HG02759 (cell line): ENCODE data around the gene KLK5.
"Not testable (repeated sequence)": the region's sequence is repeated elsewhere in the genome, so short reads cannot be mapped to it uniquely, and the experiment has no call there.

Experiments
- ATAC-seq: cut with Tn5 transposase; IDR thresholded peaks from one replicate; pipeline ENCODE4 v1.9.1; 2021; ENCODE audit warnings: mild to moderate bottlenecking, moderate library complexity; ENCODE audit not compliant: unreplicated experiment

Gene KLK5

DNA sequence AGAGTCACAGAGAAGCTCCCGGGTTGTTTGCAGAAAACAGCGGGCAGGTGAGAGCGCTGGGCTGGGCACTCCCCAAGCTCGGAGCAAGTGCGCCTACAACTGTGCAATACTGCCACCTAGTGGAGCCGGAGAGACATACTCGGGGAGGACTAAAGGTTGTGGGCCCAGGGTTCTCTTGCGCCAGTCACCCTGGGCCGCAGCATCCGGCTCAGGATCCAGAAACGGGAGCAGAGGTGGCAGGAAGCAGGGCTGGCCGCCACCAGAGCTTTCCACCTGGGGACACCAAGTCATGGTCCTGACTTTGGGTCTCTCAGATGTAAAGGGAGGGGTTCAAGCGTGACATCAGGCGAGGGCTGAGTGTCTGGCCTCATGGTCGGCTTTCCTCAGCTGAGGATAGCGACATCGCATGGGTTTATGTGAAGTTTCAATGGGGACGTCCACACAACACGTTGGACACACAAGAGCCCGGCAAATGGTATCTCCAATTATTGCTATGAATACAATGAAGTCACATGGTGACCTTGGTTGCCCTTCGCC is 30.5 kb downstream of the KLK5 start:
- ATAC-seq, result peak; percentile 78

DNA sequence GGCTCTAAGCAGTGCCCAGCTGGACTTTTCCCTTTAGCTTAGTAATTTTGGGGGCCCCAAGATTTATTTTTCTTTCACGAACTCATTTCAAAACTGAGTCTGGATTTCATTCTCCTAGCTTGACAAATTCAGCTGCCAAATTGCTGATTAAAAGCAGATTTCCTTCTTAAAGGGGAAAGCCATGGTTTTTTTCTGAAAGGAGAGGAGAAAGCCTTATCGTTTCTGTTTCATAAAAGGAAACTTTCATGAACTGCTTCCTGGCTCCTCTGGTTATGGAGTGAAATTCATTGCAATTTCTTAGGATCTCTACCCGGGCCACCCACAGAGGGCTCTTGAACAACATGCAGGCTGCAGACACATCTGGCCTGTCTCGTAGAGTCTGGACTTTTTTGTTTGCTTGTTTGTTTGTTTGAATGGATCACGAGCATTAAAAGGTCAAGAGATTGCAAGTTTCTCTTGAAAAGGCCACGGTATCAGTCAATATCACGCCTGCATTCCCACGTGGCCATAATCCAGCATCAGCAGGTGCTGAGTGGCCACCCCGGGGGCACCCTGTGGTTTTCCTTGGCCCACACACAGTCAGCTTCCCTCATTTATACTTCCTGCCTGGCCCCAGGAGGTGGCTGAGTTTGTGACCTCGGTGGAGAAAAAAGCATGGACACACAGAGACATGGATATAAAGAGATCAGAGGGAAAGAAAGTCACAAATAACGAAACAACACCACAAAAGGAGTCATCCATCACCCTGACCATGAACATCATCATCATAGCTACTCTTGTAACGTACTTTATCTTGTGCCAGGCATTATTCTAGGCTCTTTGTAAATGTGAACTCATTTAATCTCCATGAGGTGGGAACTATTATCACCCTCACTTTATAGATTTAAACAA is 31.2 kb downstream of the KLK5 start:
- ATAC-seq, result peak; percentile 28

DNA sequence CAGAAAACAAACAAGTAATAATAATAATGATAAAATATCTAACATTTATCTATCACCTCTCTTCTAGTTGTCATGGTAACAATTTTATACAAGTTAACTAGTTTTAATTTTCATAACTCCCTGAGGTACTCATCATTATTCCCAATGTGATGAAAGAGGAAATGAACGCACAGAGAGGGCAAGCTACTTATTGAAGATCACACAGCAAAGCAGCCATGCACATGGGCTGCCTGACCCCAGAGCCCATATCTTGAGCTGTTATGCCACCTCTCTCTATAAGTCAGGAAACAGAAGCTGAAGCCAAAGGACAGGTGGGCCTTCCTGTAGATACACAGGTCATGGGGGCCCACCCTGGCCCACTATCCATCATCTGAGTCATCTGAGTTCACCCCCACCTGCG is 36.8 kb downstream of the KLK5 start:
- ATAC-seq, result no peak

DNA sequence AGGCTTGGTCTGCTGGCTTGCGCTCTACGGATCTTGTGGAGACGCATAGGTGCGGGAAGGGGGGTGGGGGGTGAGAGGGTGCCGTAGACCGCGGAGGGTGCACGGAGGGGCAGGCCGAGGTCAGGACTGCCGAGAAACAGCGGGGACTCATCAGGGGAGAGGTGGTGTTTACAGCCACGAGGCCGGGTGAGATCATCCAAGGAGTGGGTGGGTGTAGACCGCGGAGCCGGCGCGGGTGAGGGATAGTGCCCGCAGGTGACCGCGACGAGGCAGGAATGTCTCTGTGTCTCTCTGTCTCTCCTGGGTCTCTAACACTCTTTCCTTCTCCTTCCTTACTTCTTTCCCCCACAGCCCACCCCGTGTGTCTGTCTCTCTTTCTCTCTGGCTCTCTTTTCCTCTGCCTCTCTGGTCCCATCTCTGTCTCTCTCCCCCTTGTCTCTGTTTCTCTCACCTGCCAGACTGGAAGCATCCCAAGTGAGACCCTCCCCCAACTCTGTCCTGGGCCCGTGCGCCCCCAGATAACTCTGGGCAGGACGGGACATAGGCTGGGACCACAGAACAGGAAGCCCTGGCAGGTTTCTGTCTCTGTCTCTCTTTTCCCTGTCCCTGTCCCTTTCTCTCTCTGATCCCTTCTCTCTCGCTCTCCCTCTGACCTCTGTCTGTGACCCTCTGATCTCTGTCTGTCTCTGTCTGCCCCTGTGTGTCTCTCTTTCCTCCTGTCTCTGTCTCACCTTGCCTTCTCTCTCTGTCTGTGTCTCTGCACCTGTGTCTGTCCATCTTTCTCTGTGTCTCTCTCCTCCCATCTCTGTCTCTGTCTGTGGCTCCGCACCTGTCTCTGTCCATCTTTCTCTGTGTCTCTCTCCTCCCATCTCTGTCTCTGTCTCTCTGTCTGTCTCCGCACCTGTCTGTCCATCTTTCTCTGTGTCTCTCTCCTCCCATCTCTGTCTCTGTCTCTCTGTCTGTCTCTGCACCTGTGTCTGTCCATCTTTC is 39.8 kb downstream of the KLK5 start:
- no peak for ATAC-seq

DNA sequence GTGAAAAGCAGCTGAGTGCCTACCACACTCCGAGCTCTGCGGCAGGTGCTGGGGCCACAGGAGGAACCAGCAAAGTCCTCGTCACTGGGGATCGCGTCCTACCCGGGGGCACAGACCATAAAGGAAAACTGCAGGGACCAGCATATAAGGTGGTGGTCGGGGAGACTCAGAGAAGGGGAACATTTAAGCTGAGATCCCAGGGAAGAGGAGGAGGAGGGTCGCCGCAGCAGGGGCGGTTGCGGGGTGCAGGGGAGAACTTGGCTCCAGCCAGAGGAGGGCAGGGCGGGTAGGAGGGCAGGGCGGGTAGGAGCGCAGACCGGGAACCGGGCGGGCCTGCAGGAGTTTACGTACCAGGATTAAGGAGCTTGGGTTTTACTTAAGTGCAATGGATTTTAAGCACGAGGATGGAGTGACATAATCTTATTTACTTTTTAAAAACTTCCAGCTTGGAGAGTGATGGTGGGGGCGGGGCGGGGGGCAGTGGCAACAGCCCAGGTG is 40.7 kb downstream of the KLK5 start:
- ATAC-seq, result no peak

DNA sequence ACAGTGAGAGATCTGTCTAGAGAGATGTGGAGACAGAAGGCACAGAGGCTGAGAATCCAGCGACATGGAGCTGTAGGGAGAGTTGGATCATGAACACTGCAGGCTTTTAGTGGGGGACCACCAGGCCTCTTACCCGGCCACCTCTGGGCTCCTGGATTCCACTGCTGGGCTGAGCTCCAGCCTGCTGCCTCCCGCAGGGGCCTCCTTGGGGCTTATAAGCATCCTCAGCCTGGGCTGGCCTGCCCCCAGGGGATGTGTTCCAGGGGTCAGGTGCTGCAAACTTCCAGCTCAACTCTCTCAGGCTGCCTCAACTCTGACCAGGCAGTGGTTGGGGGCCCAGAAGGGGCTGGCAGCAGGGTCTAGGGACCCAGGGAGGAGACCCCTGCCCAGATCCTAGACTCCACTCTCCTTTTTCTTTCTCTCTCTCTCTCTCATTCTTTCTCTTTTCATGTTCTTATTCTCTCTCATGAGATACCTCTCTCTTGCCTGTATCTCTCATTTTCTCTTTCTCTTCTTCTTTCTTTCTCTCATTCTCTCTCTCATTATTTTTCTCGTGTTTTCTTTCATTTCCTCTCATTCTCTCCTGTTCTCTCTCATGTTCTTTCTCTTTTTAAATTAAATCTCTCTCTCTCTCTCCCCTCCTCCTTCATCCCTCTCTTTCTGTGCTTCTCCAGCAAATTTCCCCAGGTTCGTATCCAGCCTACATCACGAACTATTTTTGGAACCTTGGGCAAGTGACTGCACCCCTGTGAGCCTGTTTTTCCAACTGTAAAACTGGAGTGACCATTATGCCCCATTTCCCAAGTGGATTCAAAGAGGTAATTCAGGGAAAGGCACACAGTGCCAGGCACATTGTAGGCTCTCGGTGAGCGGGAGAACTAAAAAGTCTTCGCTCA is 41.4 kb downstream of the KLK5 start, which contains the start of gene KLK4:
Gene KLK4 (minus strand): TSS at position 190 of the 896 bp plus-strand sequence. CDS start 657 bp downstream, outside the sequence.
- ATAC-seq, result no peak

DNA sequence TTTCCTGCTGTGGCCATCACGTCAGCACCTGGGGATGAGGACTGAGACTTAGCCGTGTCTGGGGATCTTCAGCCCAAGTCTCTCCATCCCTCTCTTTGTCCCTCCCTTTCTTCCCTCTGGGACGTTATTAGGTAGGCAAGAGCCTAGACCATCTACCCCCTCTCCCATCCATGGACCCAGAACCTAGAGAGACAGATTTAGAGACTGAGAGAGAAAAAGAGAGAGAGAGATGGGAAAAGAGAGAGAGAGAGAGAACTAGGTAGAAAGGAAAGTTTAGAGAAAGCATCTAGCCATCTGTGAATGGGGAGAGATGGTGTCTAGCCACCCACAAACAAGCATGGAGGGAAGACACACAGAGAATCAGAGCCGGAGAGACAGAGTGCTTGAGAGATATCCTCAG is 42.1 kb downstream of the KLK5 start:
- no peak for ATAC-seq

DNA sequence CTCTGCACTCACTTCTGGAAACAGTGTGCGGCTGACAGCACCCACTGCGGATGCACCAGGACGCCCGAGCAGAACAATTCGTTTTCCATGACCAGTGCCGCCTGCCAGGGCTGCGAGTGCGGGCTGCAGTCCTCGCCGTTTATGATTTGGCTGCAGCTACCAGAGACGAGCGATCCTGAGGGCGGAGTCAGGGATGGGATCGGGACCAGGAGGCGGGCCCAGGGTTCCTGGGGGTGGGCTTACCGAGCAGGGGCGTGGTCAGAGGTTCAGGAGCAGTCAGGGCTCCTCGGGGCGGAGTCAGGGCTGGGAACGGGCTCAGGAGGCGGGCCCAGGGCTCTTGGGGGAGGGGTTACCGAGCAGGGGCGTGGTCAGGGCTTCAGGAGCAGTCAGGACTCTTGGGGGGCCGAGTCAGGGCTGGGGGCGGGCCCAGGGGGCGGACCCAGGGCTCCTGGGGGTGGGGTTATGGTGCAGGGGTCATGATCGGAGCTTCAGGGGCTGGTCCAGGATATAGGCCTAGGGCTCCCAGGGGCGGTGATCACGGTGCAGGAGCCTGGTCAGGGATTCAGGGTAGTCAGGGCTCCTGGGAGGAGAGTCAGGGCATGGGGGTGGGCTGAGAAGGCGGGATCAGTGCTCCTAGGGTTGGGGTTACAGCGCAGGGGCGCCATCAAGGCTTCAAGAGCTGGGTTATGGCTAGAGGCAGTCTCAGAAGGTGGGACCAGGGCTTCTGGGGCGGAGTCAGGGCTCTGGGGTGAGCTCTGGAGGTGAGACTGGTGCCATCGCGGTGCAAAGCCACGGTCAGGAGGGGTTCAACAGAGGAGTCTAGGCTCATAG is 43.4 kb downstream of the KLK5 start:
- no peak for ATAC-seq

DNA sequence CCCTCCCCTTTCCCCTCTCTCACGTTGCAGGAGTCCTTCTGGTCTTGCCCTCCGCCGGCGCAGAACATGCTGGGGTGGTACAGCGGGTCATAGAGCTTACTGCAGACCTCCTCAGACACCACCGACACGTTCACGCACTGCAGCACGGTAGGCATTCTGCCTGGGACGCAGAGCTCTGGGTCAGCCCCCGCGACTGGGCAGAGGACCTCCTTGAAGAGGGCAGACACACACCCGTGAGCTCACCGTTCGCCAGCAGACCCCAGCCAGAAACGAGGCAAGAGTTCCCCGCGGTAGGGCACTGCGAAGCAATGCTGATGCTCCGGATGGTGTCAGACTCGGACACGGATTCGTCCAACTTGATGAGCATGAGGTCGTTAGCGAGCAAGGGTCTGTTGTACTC is 44.5 kb downstream of the KLK5 start:
- ATAC-seq, result no peak

DNA sequence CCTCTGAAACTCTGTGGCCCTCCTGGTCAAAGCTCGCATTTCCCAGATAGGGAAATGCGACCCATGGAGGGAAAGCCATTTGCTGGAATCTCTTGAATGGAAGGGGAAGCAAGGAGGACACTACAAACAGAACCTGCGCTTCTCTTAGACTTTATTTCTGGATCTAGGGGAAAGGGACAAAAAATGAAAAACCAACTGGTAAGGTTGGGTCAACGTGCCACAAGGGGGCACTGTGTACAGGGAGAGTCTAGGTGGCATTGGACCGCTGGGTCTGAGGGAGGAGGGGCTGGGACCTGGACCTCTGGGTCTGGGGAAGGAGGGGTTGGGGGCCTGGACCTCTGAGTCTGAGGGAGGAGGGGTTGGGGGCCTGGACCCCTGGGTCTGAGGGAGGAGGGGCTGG is 46.6 kb downstream of the KLK5 start:
- no peak for ATAC-seq

DNA sequence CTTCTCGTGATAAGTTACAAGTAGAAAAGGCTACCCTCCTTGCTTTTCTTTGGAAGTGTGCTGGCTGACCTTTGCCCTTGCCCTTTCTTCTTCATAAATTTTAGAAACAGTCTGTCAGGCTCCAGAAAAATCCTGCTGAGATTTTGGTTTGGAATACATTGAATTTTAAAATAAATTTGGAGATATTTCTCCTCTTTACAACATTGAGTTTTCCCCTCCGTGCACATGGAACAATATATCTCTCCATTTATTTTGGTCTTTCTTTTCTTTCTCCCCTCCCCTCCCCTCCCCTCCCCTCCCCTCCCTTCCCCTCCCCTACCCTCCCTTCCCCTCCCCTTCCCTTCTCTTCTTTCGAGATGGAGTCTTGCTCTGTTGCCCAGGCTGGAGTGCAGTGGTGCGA is 50.2 kb downstream of the KLK5 start:
- ATAC-seq, result no peak

DNA sequence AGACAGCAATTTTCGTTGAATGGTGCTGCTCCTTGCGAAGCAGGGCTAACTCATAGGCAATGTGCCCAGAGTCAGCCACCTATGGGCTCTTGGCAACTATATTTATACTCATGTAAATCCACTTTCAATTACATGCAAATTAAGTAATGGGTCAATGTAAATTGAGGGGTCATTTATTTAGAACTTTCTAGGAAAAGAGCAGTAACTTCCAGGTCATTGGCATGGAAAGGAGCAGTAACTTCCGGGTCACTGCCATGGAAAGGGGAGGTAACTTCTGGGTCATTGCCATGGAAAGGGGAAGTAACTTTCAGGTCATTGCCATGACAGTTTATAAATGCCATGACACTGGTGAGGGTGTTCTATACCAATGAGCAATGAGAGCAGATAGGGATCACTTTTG is 53.3 kb downstream of the KLK5 start:
- ATAC-seq, result no peak

DNA sequence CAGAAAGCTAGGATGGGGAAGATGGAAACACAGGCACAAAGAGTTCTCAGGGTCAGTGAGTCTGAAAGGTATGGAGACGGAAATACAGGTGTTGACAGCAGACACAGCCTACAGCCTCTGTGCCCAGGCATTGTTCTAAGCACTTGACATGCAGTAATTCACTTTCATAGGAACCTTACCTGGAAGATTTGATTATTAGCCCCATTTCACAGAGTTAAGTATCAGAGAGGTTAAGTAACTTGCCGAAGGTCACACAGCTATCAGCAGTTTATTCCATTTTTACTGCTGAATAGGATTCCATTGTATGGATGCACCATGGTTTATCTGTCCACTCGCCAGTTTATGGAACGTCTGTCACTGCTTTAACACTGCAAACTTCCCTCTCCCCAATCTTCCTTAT is 54.8 kb downstream of the KLK5 start:
- ATAC-seq, result no peak

DNA sequence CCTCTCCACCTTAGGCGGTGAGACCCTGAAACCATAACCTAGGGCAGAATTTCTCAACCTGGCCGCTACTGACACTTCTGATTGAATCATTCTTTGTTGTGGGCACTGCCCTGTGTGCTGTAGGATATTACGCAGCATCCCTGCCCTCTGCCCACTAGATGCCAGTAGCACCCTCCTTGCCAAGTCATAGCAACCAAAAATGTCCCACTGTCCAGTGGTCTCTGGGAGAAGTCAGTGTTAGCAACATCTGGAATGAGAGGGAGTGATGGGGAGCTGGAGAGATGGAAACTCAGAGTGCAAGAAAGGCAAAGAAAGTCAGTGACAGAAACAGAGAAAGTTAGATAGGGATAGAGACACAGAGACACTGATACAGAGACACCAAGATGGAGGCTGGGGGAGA is 55.2 kb downstream of the KLK5 start:
- ATAC-seq, result no peak

DNA sequence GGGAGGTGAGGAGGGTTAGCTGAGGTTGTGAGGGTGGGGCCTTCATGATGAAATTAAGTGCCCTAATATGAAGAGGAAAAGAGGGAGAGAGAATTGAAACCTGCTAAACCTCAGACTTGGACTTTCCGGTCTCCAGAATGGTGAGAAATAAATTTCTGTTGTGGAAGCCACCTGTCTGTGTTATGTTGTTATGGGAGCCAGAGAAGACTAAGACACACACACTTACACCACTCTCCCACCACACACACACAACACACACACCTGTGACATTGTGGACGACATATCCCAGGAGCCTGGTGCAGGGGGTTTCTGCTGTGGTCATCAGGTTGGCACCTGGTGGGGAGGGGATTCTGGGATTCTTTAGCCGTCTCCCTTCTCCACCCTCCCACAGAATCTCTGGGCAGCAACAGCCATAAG is 55.6 kb downstream of the KLK5 start:
- ATAC-seq, result peak; percentile 31

DNA sequence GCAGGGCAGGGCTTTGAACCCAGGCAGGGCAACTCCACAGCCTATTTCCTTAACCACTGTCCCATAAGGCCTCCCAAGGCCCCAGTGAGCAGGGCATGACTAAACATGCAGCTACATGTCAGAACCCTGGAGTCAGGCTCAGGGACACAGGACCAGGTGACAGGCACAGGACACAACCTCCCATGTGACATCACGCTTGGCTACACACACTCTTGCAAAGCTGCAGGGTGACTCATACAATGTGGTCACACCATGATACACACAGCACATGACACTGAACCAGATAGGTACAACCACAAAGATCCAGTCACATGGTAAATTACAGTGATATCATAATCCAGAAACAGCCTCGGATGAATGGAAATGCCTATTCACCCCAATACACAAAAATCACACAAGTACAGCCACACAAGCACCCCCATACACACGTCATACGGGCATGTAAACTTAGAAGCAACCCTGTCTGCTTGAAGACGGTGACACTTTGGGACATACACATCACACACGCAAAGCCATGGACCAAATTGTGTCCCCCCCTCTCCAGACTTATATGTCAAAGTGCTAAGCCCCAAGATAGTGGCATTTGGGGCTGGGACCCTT is 56.1 kb downstream of the KLK5 start:
- ATAC-seq, result peak; percentile 82

DNA sequence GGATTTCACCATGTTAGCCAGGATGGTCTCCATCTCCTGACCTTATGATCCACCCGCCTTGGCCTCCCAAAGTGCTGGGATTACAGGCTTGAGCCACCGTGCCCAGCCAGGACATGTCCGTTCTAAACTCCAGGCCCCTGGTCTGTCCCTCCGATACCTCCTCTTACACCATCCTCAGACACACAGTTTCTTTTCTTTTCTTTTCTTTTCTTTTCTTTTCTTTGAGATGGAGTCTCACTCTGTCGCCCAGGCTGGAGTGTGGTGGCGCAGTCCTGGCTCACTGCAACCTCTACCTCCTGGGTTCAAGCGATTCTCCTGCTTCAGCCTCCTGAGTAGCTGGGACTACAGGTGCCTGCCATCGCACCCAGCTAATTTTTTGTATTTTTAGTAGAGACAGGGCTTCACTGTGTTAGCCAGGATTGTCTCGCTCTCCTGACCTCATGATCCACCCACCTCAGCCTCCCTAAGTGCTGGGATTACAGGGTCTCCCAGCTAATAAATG is 56.7 kb downstream of the KLK5 start:
- not testable (repeated sequence) for ATAC-seq

DNA sequence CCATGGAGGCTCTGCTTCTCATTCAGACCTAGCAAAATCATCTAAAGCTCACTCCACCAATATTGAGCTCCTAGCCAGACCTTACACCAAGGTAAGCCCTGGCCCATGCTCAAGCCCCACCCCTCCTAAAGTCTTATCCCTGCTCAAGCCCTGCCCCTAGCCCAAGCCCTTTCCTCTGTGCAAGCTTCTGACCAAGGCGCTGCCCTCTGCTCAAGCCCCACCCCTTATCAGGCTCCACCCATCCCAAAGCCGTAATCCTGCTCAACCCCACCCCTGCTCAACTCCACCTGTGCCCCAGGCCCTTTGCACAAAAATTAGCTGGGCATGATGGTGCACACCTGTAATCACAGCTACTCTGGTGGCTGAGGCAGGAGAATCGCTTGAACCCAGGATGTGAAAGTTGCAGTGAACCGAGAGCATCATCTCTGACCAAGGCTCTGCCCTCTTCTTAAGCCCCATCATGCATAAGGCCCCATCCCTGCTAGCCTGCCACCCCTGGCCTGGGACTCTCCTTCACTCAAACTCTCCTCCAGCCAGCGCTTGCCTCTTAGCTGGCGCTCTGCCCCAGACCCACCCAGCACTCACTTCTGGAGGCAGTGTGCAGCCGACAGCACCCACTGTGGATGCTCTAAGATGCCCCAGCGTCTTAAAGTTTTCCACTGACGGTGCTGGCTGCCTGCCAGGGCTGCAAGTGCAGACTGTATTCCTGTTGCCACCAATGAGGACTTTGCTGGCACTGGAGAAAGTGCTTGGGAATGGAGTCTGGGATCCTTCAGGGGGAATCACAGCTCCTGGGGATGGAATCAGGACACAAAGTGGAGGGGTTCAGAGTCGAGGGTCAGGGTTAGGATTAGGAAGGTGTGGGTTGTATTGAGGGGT is 58.1 kb downstream of the KLK5 start:
- no peak for ATAC-seq
